MM.1S (cell line): ENCODE results near the gene FES.

Experiments used
- CTCF ChIP-seq: fragments of 300-600 bp; sonication (generic); IDR thresholded peaks from 2 replicates; pipeline ENCODE4 v1.5.1; 2016; ENCODE audit warnings: antibody characterized with exemption, low read length, mixed read lengths
- EZH2phosphoT487 ChIP-seq: fragments of 300-600 bp; sonication (generic); IDR thresholded peaks from 2 replicates; pipeline ENCODE4 v1.6.1; 2018; ENCODE audit warnings: antibody characterized with exemption, low read length

- TF ChIP-seq CTCF (no peak), EZH2phosphoT487 (no peak)
Observed at GRCh38 chr15:90837094-90837493, 47.2 kb upstream of the FES start.
